Peyer's patch (tissue), 4 donors: ENCODE measurements around the gene PCED1B.

ENCODE experiments used
- POLR2A ChIP-seq, 2 donors: fragments of 450-650 bp; IDR thresholded peaks; one replicate each; pipeline ENCODE4 v1.5.1; 2017; ENCODE audit warnings: antibody characterized with exemption in 2 of 2, mild to moderate bottlenecking in 2 of 2, moderate library complexity in 2 of 2
- TF ChIP-seq, protein P1 (sequence below), 6 experiments: fragments of 450-650 bp in 4 of 6; fragments of 200-600 bp in 2 of 6; sonication (generic) in 1 of 6; IDR thresholded peaks; one replicate each; pipeline ENCODE4 v1.5.1; 2017 to 2019; ENCODE audit warnings: antibody characterized with exemption in 6 of 6, mild to moderate bottlenecking in 3 of 6, moderate library complexity in 1 of 6

DNA sequence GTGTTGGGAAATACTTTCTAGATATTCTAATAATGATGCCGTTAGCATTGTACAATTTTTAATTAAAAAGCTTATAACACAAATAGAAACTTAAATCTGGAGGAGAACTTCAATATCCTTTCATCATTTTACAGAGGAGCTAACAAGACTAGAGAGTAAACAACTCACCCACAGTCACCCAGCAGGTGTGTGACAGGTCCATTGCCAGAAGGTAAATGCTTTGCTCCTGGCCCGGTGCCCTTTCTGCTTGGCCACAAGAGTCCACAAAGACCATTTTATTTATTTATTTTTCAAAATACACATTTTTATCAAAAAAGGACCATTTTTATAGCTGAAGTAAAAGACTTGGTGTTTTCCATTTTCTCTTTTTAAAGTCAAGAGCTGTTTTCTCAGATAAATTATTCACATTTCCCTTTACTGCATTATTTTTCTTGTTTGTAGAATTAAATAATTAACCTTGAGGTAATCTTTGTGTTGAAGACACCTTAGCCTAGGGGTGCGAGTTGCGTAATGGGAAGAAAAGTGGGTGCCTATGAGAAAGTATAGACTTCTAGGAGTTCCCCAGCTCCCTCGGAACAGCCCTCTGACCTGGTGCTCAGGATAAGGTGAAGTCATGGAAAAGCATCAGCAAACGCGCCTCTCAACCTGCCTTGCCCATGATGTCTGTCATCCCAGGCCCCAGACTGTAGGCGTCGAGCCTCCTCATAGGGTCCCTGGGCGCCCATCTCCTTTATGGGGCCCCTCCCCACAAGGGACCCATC lies 26.7 kb downstream of the PCED1B start:
- no peak for TF ChIP-seq POLR2A (IDR thresholded peaks at IDR 0.05)
- TF ChIP-seq, protein P1, sequence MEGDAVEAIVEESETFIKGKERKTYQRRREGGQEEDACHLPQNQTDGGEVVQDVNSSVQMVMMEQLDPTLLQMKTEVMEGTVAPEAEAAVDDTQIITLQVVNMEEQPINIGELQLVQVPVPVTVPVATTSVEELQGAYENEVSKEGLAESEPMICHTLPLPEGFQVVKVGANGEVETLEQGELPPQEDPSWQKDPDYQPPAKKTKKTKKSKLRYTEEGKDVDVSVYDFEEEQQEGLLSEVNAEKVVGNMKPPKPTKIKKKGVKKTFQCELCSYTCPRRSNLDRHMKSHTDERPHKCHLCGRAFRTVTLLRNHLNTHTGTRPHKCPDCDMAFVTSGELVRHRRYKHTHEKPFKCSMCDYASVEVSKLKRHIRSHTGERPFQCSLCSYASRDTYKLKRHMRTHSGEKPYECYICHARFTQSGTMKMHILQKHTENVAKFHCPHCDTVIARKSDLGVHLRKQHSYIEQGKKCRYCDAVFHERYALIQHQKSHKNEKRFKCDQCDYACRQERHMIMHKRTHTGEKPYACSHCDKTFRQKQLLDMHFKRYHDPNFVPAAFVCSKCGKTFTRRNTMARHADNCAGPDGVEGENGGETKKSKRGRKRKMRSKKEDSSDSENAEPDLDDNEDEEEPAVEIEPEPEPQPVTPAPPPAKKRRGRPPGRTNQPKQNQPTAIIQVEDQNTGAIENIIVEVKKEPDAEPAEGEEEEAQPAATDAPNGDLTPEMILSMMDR (IDR thresholded peaks at IDR 0.05): no peak
